ENCODE measurements around the gene PAQR3. TPM values are rescaled to one million over a fixed set of nuclear protein-coding genes. Genes with fewer than 3 reads are reported as not detected.

Gene PAQR3
- total and polyA plus RNA-seq, 2 donors (not counting 1 experiment from before 2014, with no cell fraction given), result 15.5 to 37.6 TPM

DNA sequence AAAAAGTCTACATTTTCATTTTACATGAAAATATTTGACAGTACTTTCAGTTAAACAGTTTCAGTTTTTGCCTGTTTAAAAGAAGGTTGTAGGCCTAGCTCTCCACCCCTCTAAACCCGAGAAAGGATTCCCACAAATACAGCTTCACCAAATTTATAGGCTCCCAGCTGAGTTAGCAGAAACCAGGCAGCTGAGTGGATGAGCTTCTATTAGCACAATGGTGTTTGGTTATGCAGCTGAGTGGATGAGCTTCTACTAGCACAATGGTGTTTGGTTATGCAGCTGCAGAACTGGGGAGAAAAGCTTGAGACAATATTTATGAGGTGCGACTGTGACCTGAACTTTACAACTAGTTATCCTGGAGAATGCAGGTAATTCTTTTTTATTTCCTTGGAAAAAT lies 36.6 kb upstream of the PAQR3 start:
- Histone ChIP-seq H4K20me1 (ENCODE audit: control insufficient read depth, extremely low read depth, insufficient read depth, low read length) (no peaks in the 10 kb centered on the region), H3K27me3 (ENCODE audit: control insufficient read depth, insufficient read depth, low read length) (no peaks in the 10 kb centered on the region), H3K4me3 (replicated peaks in 1 of 4; ENCODE audit: control extremely low read depth in 1 of 4, insufficient read depth in 1 of 4, low read depth in 3 of 4, low read length in 4 of 4) (no peak overlapping the region), H3K27ac (ENCODE audit: insufficient read depth, low read length) (no peak overlapping the region), H3K36me3 (ENCODE audit: control insufficient read depth, insufficient read depth, low read length) (no peaks in the 10 kb centered on the region), H3K4me1 (ENCODE audit: control insufficient read depth, extremely low read depth, insufficient read depth, low read length) (no peaks in the 10 kb centered on the region), H2AFZ (ENCODE audit: low read length) (no peak overlapping the region), H3K4me2 (ENCODE audit: extremely low read depth, insufficient read depth, low read length) (no peak overlapping the region), H3K9me3 (ENCODE audit: control insufficient read depth, insufficient read depth, low read depth, low read length) (no peaks in the 10 kb centered on the region), H3K9ac (ENCODE audit: insufficient read depth, low read length) (no peak overlapping the region), H3K79me2 (ENCODE audit: control insufficient read depth, insufficient read depth, low read length) (no peaks in the 10 kb centered on the region)
- no peak for TF ChIP-seq CTCF (conservative IDR thresholded peaks at IDR 0.05 in 1 of 2, IDR thresholded peaks at IDR 0.05 in 1 of 2; ENCODE audit: low read depth in 1 of 2, low read length in 2 of 2)
- TF ChIP-seq EZH2 (IDR thresholded peaks at IDR 0.05; ENCODE audit: low read length, missing control alignments), result no peak
- DNase-seq (ENCODE audit: low read depth in 2 of 2), result no peak

- TF ChIP-seq EZH2 (IDR thresholded peaks at IDR 0.05; ENCODE audit: low read length, missing control alignments), result no peak
- no peak for TF ChIP-seq CTCF (conservative IDR thresholded peaks at IDR 0.05 in 1 of 2, IDR thresholded peaks at IDR 0.05 in 1 of 2; ENCODE audit: low read depth in 1 of 2, low read length in 2 of 2)
- Histone ChIP-seq H3K79me2 (ENCODE audit: control insufficient read depth, insufficient read depth, low read length) (no peaks in the 10 kb centered on the region), H3K27ac (ENCODE audit: insufficient read depth, low read length) (no peak overlapping the region), H3K4me1 (ENCODE audit: control insufficient read depth, extremely low read depth, insufficient read depth, low read length) (no peaks in the 10 kb centered on the region), H2AFZ (ENCODE audit: low read length) (no peak overlapping the region), H3K4me3 (replicated peaks in 1 of 4; ENCODE audit: control extremely low read depth in 1 of 4, insufficient read depth in 1 of 4, low read depth in 3 of 4, low read length in 4 of 4) (no peak overlapping the region), H4K20me1 (ENCODE audit: control insufficient read depth, extremely low read depth, insufficient read depth, low read length) (no peaks in the 10 kb centered on the region), H3K27me3 (ENCODE audit: control insufficient read depth, insufficient read depth, low read length) (no peaks in the 10 kb centered on the region), H3K9ac (ENCODE audit: insufficient read depth, low read length) (no peak overlapping the region), H3K4me2 (ENCODE audit: extremely low read depth, insufficient read depth, low read length) (no peak overlapping the region), H3K9me3 (ENCODE audit: control insufficient read depth, insufficient read depth, low read depth, low read length) (no peaks in the 10 kb centered on the region), H3K36me3 (ENCODE audit: control insufficient read depth, insufficient read depth, low read length) (no peaks in the 10 kb centered on the region)
- no peak for DNase-seq (ENCODE audit: low read depth in 2 of 2)
Measured at GRCh38 chr4:78971776-78972175, 32.5 kb upstream of the PAQR3 start.

DNA sequence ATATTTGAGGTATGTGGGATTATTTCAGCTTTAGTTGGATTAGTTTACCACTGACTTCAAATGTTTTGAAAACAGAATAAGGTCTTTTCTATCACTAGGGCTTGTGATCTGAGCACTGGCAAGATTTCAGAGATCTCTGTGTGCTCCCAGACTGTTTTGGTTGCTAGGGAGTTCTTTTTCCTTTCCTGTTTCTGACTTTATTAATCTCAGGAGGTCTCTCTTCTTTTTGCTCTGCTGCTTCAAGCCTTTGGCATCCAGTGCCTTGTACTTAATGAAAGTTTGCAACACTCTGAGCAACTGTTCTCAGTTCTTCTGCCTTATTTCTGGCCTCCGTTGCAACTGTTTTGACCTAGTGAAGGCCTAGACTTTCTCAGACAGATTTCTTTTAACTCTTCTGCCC lies 32.1 kb upstream of the PAQR3 start:
- H3K4me3 ChIP-seq (replicated peaks in 1 of 4; ENCODE audit: control extremely low read depth in 1 of 4, insufficient read depth in 1 of 4, low read depth in 3 of 4, low read length in 4 of 4), result no peak overlapping the region
- H3K4me2 ChIP-seq (ENCODE audit: extremely low read depth, insufficient read depth, low read length), result no peak overlapping the region
- H2AFZ ChIP-seq (ENCODE audit: low read length), result no peak overlapping the region
- TF ChIP-seq EZH2 (IDR thresholded peaks at IDR 0.05; ENCODE audit: low read length, missing control alignments), result no peak
- H3K9ac ChIP-seq (ENCODE audit: insufficient read depth, low read length), result no peak overlapping the region
- no peaks in the 10 kb centered on the region for H3K27me3 ChIP-seq (ENCODE audit: control insufficient read depth, insufficient read depth, low read length)
- H3K9me3 ChIP-seq (ENCODE audit: control insufficient read depth, insufficient read depth, low read depth, low read length), result no peaks in the 10 kb centered on the region
- no peak for DNase-seq (ENCODE audit: low read depth in 2 of 2)
- H3K79me2 ChIP-seq (ENCODE audit: control insufficient read depth, insufficient read depth, low read length), result no peaks in the 10 kb centered on the region
- H3K27ac ChIP-seq (ENCODE audit: insufficient read depth, low read length), result no peak overlapping the region
- no peaks in the 10 kb centered on the region for H3K4me1 ChIP-seq (ENCODE audit: control insufficient read depth, extremely low read depth, insufficient read depth, low read length)
- no peaks in the 10 kb centered on the region for H4K20me1 ChIP-seq (ENCODE audit: control insufficient read depth, extremely low read depth, insufficient read depth, low read length)
- no peaks in the 10 kb centered on the region for H3K36me3 ChIP-seq (ENCODE audit: control insufficient read depth, insufficient read depth, low read length)

Data from fibroblast of lung (primary cell).